LHCN-M2 (cell line): ENCODE results near the gene UQCR10. TPM values are rescaled to one million over a fixed set of nuclear protein-coding genes. Genes with fewer than 3 reads are reported as not detected.
"Not testable (repeated sequence)": the region's sequence is repeated elsewhere in the genome, so short reads cannot be mapped to it uniquely, and the experiment has no call there.

Source experiments
- DNase-seq: peaks from one replicate; pipeline ENCODE4 v3.0.0-alpha.2; 2012; ENCODE audit warnings: low read depth
- total RNA-seq: library from RNA; depleted of rRNA; stranded (reverse); fragments of >200 nt; gene quantifications from 2 replicates; pipeline ENCODE4 v1.2.3, GENCODE V29; 2014

The UQCR10 gene
- total RNA-seq, 1 experiment from 2014 or later = 72.8 TPM

DNA sequence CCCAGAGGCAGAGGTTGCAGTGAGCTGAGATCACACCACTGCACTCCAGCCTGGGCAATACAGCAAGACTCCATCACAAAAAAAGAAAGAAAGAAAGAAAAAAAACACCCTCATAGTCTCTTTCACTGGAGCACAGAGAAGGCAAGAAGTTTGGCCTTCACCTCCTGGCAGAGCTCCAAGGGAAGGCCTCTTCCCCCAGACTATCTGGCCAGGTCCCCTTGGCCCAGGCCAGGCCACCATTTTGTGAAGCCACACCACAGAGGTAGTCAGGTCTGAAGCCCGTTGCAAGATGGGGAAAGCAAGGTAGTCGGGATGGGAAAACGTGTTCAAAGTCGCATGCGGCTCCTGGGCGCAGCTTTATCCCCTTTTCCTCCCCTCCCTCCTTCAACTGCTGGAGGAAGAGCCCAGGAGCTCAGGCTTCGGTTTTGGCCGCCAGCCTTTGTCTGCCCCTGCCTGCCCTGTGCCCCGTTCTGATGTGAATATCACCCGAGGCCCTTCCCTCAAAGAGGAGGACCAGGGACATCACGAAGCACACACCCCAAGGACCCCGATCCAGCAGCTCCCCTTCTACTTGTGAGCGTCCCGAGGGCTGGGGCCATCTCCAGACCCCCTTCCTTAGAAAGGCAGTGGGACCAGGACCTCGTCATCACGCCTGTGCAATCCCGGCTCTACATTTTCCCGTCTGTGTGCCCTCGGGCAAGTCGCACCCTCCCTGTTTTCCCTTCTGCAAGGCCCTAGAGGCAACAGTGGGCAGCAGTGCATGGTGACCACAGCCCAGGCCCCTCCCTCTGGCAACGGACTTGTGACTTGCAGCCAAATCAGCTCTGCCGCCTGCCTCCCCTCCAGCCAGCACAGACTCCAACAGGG is 29.7 kb upstream of the UQCR10 start:
- DNase-seq = no peak

DNA sequence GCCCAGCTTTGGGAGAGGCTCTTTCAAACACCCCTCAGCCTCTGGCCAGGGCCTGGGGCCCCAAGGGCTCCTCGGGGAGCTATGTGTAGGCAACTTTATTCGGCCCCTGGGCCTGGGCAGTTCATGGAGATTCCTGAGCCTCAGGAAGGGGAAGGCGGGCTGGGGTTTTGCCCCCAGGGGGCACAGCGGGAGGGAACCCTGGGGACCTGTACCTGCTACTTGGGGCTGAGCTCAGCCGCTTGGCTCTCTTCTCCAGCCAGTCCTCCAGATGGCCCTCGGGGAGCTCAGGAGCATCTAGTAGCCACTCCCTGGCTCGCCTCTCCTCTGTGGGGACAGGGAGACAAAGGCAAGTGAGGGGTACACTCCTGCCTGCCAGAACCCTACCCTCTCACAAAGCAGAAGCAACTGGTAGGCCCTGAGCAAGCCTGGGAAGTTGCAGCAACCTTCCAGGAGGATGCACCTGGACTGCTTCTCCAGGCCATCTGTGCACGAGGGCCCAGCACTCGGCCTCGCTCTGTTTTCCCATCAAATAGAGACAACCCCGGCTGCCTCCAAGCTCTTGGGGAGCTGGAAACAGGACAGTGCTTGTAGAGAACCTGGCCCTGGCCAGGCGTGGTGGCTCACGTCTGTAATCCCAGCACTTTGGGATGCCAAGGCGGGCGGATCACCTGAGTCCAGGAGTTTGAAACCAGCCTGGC is 28.9 kb upstream of the UQCR10 start:
- DNase-seq = no peak

DNA sequence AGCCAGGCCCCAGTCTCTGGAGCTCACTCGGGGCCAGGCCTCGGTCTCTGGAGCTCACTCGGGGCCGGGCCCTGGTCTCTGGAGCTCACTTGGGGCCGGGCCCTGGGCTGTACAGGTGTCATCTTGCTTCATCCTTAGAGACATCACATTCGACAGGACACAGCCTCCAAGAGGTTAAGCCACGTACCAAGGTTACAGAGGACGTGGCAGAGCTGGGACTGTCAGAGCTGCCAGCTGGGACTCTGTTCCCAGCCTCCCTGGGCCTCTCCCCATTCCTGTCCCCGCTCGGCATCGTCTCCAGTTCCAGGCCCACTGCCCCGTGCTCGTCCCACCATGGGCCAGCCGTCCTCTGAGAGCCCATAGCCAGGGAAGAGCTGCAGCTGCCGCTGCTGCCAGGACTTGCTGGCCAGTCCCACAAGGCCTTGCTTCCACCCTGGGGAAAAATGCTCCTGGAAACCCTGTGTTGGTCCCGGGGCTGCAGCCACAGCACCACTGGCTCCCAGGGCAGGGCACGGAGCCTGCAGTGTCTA is 27.8 kb upstream of the UQCR10 start:
- no peak for DNase-seq

DNA sequence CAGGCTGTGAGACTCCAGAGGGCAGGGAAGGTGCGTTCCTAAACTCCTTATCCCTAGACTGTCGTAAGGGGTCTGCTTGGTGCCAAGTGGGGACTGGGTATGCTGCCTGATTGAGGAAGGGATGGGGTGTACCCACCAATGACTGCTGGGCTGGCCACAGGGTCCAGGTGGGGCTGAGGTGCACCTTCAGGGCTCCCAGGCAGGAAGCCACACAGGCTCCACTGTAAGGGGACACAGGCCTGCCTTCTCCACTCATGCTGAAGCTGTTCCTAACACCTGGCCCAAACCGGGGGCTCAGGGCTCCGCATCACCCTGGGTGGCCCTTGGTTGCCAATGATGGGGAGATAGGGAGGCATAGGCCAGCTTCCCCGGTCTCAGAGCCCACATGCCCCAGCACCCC is 27.0 kb upstream of the UQCR10 start:
- no peak for DNase-seq

DNA sequence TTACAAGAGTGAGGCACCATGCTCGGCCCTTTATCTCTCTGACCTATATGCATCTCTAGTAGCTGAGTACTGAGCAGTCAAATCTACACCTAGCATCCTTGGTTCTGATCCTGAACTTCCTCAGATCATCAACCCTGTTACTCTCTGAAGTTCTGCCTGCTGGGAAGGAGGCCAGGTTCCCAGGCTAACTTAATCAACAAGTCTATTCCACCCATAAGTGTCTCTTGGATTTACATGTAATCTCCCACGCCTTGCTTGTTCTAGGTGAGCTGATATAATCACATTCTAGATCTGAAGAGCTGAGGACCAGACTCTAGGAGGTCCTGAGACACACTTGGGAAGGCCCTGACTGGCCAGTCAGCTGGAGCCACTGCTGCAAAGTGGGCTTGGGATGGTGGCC is 25.2 kb upstream of the UQCR10 start:
- no peak for DNase-seq

DNA sequence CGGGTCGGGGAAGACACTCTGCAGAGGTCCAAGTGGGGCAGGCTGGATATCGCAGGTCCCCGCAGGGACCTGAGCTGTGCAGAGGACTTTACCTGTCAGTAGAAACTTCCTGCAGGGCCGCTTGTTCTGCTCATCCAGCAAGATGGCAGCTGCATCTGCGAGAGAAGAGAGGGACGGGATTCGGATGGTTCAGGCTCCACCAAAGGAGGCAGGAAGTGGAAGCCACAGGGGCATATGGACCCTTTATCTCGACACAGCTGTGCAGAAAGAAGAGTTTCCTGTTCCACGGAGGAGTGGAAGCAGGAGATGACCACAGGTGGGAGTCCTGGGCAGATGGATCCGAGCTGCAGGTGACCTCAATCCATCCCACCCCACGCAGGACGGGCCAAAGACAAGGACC is 24.8 kb upstream of the UQCR10 start:
- no peak for DNase-seq

DNA sequence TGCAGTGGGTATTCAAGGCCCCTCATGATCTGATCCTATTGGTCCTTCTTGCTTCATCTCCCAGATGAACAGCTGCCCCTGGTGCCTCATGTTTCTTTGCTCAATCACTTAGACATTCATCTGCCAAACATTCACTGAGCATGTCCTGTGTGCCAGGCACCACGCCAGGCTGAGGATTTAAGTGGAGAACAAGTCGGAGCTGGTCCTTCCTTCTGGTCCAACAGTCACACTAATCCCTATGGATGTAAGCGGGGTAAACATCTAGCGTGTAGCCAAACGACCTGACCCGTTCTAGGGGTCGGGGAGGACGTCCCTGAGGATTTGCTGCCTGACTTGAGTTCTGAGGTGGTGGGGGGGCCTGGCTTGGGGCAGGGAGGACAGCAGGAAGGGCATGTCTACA is 22.3 kb upstream of the UQCR10 start:
- DNase-seq = peak; percentile 97

DNA sequence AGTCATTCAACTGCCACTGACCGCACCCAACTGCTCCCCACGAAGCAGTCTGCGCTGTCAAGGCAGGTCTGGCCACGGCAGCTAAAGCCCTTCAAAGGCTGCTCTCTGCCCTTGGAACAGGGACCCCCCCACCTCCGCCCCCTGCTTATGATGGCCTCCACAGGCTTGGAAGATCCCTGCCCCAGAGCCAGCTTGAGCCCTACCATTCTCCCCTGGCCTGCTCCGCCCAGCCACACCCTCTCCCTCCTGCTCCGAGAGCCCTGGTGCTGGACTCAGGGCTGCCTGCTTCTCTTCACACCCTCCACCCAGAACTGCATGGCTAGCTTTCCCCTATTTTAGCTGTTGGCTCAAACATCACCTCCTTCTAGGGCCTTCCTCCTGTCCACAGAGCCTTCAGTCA is 19.3 kb upstream of the UQCR10 start:
- DNase-seq = no peak

DNA sequence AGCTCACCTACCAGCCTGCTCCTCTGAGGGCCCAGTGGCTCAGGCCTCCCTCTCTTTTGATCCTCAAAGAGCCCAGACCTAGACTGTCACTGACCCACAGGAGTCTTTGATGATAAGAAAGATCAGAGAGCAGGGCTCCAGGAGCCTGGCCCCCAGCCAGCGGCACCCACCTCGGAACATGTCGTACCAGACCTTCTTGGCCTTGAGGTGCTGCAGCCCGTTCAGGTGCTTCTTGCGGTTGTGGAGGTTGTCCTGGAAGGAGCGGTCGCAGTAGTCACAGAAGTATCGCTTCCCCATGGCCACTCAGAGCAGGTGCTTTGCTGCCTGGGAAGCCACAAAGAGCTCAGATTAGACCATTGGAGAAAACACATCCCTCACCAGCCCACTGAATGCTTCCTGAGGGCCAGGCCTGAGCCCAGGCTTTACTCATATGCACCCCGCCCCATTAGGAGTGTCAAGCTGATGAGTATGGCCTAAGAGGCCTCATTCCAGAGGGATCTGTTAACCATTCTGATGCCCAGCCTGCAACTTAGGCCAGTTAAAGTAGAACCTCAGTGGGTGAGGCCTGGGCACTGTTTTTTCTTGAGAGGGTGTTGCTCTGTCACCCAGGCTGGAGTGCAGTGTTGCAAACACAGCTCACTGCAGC is 18.8 kb upstream of the UQCR10 start:
- no peak for DNase-seq

DNA sequence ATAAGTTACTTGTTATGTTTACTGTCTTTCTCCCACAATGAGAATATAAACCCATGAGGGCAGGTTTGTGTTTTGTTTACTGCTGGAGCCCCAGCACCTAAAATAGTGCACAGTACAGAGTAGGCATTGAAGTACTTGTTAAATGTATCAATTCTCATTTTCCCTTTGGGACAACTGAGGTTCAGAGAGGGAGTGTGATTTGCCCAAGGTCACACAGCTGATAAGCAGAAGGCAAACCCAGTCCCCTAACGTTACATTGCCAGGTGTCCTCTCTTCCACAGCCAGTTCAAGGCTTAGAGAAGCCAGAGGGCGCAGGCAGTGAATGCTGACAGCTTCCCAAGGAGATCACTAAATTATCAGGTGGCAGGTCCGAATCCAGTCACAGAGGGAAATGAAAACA is 17.1 kb upstream of the UQCR10 start:
- DNase-seq = no peak

DNA sequence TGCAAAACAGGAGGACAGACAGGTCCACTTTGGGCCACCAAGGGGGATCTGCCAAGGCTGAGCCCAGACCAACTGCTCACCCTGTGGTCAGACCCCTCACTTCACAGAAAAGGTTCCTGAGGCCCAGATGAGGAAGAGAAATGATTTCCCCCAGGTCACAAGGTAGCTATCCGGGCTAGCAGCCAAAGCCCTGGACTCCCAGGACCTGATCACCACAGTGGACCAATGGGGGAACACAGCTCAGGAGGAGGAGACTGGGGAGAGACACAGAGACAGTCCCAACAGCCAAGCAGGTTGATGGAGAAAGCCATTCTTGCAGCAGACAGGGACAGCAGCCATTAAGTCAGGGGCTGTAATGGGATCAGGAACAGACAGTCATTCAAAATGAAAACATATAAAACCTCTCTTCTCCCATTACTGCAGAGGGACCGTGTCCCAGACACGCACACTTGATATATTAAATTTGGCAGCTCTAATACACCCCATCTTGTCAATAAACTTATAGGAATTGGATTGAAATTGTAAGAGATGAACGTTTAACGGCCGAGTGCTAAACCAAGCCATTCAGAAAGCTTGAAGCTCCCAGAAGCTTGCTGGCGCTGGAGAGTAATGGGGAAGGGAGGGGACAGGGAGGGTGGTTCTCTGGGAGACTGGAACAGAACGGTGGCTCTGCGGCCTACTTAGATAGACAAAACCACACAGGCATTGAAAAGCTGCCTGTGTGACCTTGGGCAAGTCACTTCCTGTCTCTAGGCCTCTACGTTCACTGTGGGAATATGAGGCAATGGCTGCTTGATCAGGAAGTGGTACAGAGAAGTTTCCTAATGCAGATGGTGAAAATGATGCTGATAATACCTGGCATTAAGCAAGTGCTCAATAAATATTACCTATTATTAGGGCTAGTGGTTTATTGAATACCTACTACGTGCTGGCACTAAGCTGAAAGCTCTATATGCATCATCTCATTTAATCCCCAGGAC is 16.3 kb upstream of the UQCR10 start:
- DNase-seq = no peak

DNA sequence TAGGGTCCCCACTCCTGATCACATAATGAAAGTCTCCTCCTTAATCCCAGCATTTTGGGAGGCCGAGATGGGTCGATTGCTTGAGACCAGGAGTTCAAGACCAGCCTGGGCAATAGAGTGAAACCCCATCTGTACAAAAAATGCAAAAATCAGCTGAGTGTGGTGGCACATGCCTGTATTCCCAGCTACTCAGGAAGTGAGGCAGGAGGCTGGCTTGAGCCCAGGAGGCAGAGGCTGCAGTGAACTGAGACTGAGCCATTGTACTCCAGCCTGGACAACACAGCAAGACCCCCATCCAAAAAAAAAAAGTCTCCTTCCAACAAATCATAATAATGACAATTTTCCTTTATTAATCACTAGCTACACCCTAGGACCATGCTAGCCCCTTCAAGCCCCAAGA is 15.5 kb upstream of the UQCR10 start:
- DNase-seq = no peak

DNA sequence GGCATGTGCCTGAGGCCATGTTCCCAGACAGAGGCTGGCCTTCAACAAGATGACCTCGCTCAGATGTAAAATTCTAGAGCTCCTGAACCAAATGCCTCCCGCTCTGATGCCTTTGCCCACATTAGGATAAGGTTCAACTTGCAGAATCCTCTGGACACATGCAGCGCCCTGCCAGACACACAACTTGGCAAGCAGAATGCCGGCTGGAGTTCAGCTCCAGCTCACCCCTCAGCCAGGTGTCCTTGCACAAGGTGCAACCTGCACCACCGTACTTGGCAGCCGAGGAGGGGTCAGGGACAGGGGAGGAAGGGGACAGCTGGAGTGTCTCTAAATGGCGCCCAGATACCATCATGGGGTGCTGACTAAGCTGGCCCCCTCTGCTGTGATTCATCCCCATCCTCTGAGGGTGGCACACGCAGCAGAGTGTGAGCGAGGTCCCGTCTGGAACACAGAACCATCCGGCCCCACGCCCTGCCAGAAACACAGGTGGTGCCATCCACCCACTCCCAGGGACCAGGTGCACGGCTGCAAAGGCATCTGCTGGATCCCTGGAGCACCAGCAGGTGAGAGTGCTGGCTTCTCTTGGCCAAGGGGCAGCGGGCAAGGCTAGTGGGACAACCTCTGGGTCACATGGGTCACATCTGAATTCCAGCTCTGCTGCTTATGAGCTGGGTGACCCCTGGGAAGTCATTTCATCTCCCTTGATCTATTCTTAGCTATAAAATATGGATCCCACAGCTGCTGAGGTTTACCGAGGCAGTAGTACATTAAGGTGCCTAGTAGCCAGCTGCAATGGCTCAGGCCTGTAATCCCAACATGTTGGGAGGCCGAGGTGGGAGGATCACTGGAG is 13.1 kb upstream of the UQCR10 start:
- peak; percentile 11 for DNase-seq

DNA sequence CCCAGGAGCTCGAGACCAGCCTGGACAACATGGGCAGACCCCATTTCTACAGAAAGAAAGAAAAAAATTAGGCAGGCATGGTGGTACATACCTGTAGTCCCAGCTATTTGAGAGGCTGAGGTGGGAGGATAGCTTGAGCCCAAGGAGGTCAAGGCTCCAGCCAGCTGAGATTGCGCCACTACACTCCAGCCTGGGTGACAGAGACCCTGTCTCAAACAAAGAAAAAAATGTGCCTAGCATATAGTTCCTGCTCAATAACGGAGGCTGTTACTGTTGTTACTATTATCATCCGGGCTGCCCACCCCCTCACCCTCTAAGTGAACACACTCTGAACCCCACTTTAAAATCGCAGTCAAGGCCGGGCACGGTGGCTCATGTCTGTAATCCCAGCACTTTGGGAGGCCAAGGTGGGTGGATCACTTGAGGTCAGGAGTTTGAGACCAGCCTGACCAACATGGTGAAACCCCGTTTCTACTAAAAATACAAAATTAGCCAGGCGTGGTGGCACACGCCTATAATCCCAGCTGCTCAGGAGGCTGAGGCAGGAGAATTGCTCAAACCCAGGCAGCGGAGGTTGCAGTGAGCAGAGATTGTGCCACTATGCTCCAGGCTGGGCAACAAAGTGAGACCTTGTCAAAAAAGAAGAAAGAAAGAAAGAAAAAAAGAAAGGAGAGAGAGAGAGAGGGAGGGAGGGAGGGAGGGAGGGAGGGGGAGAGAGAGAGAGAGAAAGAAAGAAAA is 12.3 kb upstream of the UQCR10 start:
- not testable (repeated sequence) for DNase-seq

DNA sequence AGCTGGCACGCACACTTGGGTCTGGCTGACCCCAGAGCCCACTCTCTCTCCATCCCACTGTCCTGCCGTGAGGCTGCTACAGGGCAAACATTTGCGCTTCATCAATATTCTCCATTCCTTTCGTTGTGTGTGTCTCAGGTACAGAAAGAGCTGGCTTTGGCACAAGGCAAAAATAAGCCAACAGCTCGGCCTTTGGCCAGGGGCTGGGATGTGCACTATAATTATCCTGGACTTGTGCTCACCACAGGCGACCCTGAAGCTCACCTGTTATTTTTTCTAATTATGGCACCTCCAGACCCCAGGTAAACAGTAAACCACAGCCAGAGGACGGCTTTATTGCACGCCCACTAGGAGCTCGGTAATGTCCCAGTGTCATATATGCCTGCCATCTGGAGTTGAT is 11.3 kb upstream of the UQCR10 start:
- DNase-seq = no peak

DNA sequence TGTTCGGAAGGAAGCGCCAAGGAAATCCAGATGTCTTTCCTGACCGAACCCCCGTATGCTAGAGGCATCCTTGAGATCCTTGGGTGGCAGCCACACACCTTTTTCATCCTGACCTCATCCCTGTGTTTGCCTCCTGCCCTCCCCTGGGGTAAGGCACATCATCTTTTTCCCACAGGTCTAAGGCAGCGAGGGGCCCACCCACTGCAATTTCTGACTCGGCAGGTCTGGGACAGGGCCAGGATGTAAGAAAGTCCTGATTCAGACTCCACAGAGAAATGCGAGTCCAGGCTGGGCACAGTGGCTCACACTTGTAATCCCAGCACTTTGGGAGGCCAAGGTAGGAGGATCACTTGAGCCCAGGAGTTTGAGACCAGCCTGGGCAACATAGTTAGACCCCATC is 10.8 kb upstream of the UQCR10 start:
- no peak for DNase-seq

DNA sequence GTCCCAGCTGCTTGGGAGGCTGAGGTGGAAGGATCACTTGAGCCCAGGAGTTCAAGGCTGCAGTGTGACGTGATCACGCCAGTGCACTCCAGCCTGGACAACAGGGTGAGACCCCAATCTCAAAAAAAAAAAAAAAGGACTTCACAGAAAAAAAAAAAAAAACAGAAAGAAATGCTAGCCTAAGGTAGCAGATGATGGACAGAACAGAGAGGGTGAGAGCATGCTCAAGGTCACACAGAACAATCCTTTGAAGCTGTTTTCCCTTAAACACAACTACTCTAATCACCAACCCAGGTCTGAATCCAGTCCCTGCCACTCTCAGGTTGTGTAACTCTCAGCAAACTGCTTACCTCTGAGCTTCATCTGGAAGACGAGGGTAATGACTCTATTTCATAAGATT is 10.1 kb upstream of the UQCR10 start:
- no peak for DNase-seq

DNA sequence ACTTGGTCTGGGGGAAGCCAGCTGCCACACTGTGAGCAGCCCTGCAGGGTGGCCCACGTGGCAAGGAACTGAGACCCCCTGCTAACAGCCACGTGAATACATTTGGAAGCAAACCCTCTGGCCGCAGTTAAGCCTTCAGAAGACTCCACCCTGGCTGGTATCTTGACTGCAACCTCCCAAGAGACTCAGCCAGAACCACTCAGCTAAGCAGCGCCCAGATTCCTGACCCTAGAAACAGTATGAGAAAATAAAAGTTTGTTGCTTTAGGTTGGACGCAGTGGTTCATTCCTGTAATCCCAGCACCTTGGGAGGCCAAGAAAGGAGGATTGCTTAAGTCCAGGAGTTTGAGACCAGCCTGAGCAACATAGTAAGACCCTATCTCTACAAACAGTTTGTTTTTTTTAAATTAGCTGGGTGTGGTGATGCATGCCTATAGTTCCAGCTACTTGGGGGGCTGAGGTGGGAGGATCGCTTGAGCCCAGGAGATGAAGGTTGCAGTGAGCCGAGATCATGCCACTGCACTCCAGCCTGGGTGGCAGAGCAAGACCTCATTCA is 9.0 kb upstream of the UQCR10 start:
- DNase-seq = no peak

DNA sequence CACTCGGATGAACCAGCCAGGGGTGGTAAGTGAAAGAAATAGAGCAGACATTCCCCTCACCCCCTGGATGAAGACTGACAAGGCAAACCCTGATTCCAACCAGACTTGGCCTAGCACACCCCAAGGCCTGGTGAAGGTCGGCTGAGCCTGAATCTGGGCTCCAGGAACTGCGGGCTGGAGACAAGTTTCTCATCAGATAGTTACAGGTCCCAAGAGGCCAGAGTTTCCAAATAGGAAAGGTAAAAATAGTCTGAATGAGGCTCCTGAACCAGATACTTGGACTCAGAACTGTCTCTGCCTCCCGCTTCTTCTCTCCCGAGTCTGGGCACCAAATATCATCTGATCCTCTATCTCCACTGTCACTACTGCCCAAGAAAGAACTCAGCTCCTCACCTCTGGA is 8.2 kb upstream of the UQCR10 start:
- no peak for DNase-seq
